Lower lobe of right lung (tissue), 2 donors: Measurements from ENCODE around the gene FYN. TPM values are rescaled to one million over a fixed set of nuclear protein-coding genes. Genes with fewer than 3 reads are reported as not detected.
A peak's percentile ranks its signal among the peaks of the same experiment; 100 is the strongest.

ENCODE experiments used
- ATAC-seq, 2 donors: fragments of 200-7000 bp; cut with Tn5 transposase; one replicate each; pipeline ENCODE4 v1.9.1; 2020 to 2022; ENCODE audit warnings: mild to moderate bottlenecking in 2 of 2, moderate library complexity in 2 of 2
- DNase-seq: peaks from one replicate; pipeline ENCODE4 v3.0.0-alpha.2; 2020
- H3K27ac ChIP-seq: fragments of 200-600 bp; one replicate; pipeline ENCODE4 v1.8.0; 2022
- H3K27me3 ChIP-seq: fragments of 200-600 bp; one replicate; pipeline ENCODE4 v1.8.0; 2022; ENCODE audit warnings: low read depth
- H3K36me3 ChIP-seq: fragments of 200-600 bp; one replicate; pipeline ENCODE4 v1.8.0; 2022; ENCODE audit warnings: mild to moderate bottlenecking
- H3K4me1 ChIP-seq: fragments of 200-600 bp; one replicate; pipeline ENCODE4 v1.8.0; 2022
- H3K4me3 ChIP-seq: fragments of 200-600 bp; one replicate; pipeline ENCODE4 v1.8.0; 2022; ENCODE audit warnings: mild to moderate bottlenecking
- H3K9me3 ChIP-seq: fragments of 200-600 bp; one replicate; pipeline ENCODE4 v1.8.0; 2022
- CTCF ChIP-seq: fragments of 200-600 bp; IDR thresholded peaks from one replicate; pipeline ENCODE4 v1.8.0; 2022; ENCODE audit warnings: antibody characterized with exemption, mild to moderate bottlenecking
- intact Hi-C: fragments of 100-400 bp; cut with DNase I; formaldehyde crosslinking; loops from one replicate; pipeline ENCODE4 v1.11.0; 2022
- total RNA-seq: library from RNA; stranded (reverse); fragmentation: NEBNext Ultra II Directional; extraction: Animal tissue kit (Norgen Biotek cat#: 25700); gene quantifications from one replicate; pipeline ENCODE4 v1.2.1, GENCODE V29; 2021
- donor health status: DM: no; HTN: yes; CAD: no; lungs with severe emphysema.

Gene FYN
- total RNA-seq, 1 donor from 2014 or later, result 99.2 TPM

DNA sequence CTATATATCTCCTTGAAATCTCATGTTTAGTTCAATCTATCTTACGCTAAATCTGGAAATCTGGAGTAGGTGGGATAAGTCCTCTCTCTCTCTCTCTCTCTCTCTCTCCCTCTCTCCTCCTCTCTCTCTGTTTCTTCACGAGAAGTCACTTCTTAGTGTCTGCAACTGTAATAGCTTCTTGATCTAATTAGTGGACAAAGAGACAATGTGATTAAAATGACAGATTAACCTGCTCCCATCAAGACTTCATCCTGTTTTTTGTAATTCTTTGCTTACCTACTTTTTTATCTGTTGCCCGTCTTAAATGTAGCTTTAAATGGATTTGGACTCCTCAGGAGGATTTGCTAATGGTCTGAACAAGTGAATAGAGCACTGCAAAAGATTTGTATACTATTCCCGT lies 2.5 kb upstream of the FYN start:
- Histone ChIP-seq H3K9me3 (no peaks in the 10 kb centered on the region), H3K36me3 (no peaks in the 10 kb centered on the region), H3K27me3 (no peaks in the 10 kb centered on the region), H3K4me1 (peaks cover 21% of the 10 kb centered on the region), H3K4me3 (no peak overlapping the region), H3K27ac (no peak overlapping the region)
- TF ChIP-seq CTCF, result no peak
- intact Hi-C loops, result no loop called here
- no peak for ATAC-seq
- DNase-seq, result no peak

DNA sequence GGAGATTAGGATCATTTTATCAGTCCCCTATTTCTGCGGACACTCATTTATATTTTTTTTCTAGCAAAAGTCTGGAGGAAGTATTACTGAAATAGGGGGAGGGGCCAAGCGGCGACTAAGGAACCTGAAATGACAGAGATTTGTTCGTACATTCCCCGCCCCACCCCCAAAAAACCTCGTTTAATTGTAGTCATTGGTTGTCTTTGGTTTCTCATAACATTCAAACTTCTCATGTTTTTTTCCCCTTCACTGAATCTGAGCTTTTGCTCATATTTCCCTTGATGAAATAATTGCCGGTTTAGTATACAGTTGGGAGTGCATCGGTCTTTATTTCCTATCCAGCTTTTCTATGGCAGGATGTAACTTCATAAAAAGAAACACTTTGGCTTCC lies 768 bp upstream of the FYN start:
- no peaks in the 10 kb centered on the region for H3K27me3 ChIP-seq
- peaks cover 36% of the 10 kb centered on the region for H3K4me1 ChIP-seq
- H3K9me3 ChIP-seq, result no peaks in the 10 kb centered on the region
- no peaks in the 10 kb centered on the region for H3K36me3 ChIP-seq
- H3K27ac ChIP-seq, result peak overlapping the region; percentile 22
- intact Hi-C loops, result no loop called here
- peak overlapping the region; percentile 68 for H3K4me3 ChIP-seq
- TF ChIP-seq CTCF, result no peak
- DNase-seq (no peak), ATAC-seq (no peak)

GRCh38 chr6:111872401-111873177 lies 663 bp downstream of the FYN start:
- peak in 1 of 2 donors; percentile 2 for ATAC-seq
- intact Hi-C loops, result no loop called here
- peak overlapping the region; percentile 78 for H3K27ac ChIP-seq

GRCh38 chr6:111871725-111872400 lies 1.4 kb downstream of the FYN start:
- H3K4me3 ChIP-seq, result peak overlapping the region; percentile 68
- no peak for DNase-seq
- H3K27ac ChIP-seq, result peak overlapping the region; percentile 78
- H3K4me1 ChIP-seq, result peaks cover 37% of the 10 kb centered on the region
- no peaks in the 10 kb centered on the region for H3K9me3 ChIP-seq
- no peak for ATAC-seq
- no peaks in the 10 kb centered on the region for H3K36me3 ChIP-seq
- no peaks in the 10 kb centered on the region for H3K27me3 ChIP-seq
- intact Hi-C loops, result no loop called here
- TF ChIP-seq CTCF, result no peak

More at GRCh38 chr6:111872401-111873177, 663 bp downstream of the FYN start:
- Histone ChIP-seq H3K4me1 (peaks cover 37% of the 10 kb centered on the region), H3K36me3 (no peaks in the 10 kb centered on the region), H3K9me3 (no peaks in the 10 kb centered on the region), H3K4me3 (peak overlapping the region; percentile 68), H3K27me3 (no peaks in the 10 kb centered on the region)
- peak; percentile 46 for DNase-seq
- no peak for TF ChIP-seq CTCF

GRCh38 chr6:111871207-111871606 lies 2.0 kb downstream of the FYN start:
- no peak for TF ChIP-seq CTCF
- H3K4me3 ChIP-seq, result peak overlapping the region; percentile 68
- ATAC-seq (no peak), DNase-seq (no peak)
- no peaks in the 10 kb centered on the region for H3K9me3 ChIP-seq
- H3K27me3 ChIP-seq, result no peaks in the 10 kb centered on the region
- H3K36me3 ChIP-seq, result no peaks in the 10 kb centered on the region
- peak overlapping the region; percentile 78 for H3K27ac ChIP-seq
- H3K4me1 ChIP-seq, result peaks cover 37% of the 10 kb centered on the region
- intact Hi-C loops, result no loop called here
